Trophoblast cell (in vitro differentiated cells and primary cell): ENCODE data around the gene TUBA1A.
"Not testable (repeated sequence)": the region's sequence is repeated elsewhere in the genome, so short reads cannot be mapped to it uniquely, and the experiment has no call there.

Experiments used
- DNase-seq, 2 donors: peaks; one replicate each; pipeline ENCODE4 v3.0.0-alpha.2; 2016
- H2AFZ ChIP-seq: 2 replicates; pipeline ENCODE4 v1.6.1; 2013; ENCODE audit warnings: low read length, moderate library complexity, mild to moderate bottlenecking; ENCODE audit not compliant: insufficient read depth, poor library complexity
- H2AK5ac ChIP-seq: 2 replicates; pipeline ENCODE4 v1.6.1; 2013; ENCODE audit warnings: mild to moderate bottlenecking, low read length
- H2BK120ac ChIP-seq: 2 replicates; pipeline ENCODE4 v1.6.1; 2013; ENCODE audit warnings: low read length, mild to moderate bottlenecking, moderate library complexity; ENCODE audit not compliant: insufficient read depth, poor library complexity
- H2BK12ac ChIP-seq: 2 replicates; pipeline ENCODE4 v1.6.1; 2013; ENCODE audit warnings: mild to moderate bottlenecking, low read length, moderate library complexity
- H2BK5ac ChIP-seq: 2 replicates; pipeline ENCODE4 v1.6.1; 2013; ENCODE audit warnings: low read length, low read depth, moderate library complexity, mild to moderate bottlenecking; ENCODE audit not compliant: poor library complexity
- H3K14ac ChIP-seq: 2 replicates; pipeline ENCODE4 v1.6.1; 2013; ENCODE audit warnings: mild to moderate bottlenecking, low read length
- H3K18ac ChIP-seq: 2 replicates; pipeline ENCODE4 v1.6.1; 2013; ENCODE audit warnings: mild to moderate bottlenecking, low read length
- H3K23ac ChIP-seq: 2 replicates; pipeline ENCODE4 v1.6.1; 2013; ENCODE audit warnings: low read length
- H3K27ac ChIP-seq: 2 replicates; pipeline ENCODE4 v1.5.1; 2013; ENCODE audit warnings: low read depth, mild to moderate bottlenecking, inconsistent platforms, low read length, moderate library complexity
- H3K27me3 ChIP-seq: 2 replicates; pipeline ENCODE4 v1.6.1; 2013; ENCODE audit warnings: inconsistent platforms, mild to moderate bottlenecking, low read length, moderate library complexity; ENCODE audit not compliant: insufficient read depth
- H3K36me3 ChIP-seq, 2 experiments: 1 replicate in 1 of 2; 2 replicates in 1 of 2; pipeline ENCODE4 v1.6.1; 2013; ENCODE audit warnings: low read length in 2 of 2, mild to moderate bottlenecking in 2 of 2, moderate library complexity in 1 of 2; ENCODE audit not compliant: insufficient read depth in 2 of 2, control insufficient read depth in 1 of 2
- H3K4ac ChIP-seq: 2 replicates; pipeline ENCODE4 v1.6.1; 2013; ENCODE audit warnings: low read depth, mild to moderate bottlenecking, low read length, moderate library complexity
- H3K4me1 ChIP-seq, 2 experiments: 1 replicate in 1 of 2; 2 replicates in 1 of 2; pipeline ENCODE4 v1.6.1; 2013; ENCODE audit warnings: low read length in 2 of 2, mild to moderate bottlenecking in 2 of 2, moderate library complexity in 1 of 2; ENCODE audit not compliant: insufficient read depth in 2 of 2, control insufficient read depth in 1 of 2
- H3K4me2 ChIP-seq: 2 replicates; pipeline ENCODE4 v1.6.1; 2013; ENCODE audit warnings: inconsistent platforms, mild to moderate bottlenecking, low read length, moderate library complexity
- H3K4me3 ChIP-seq: 2 replicates; pipeline ENCODE4 v1.5.1; 2013; ENCODE audit warnings: mild to moderate bottlenecking, low read depth, low read length, inconsistent platforms
- H3K79me1 ChIP-seq: one replicate; pipeline ENCODE4 v1.6.1; 2013; ENCODE audit warnings: low read length
- H3K79me2 ChIP-seq: 2 replicates; pipeline ENCODE4 v1.6.1; 2013; ENCODE audit warnings: low read length, mild to moderate bottlenecking; ENCODE audit not compliant: control insufficient read depth, insufficient read depth, poor library complexity
- H3K9ac ChIP-seq: 2 replicates; pipeline ENCODE4 v1.6.1; 2013; ENCODE audit warnings: mild to moderate bottlenecking, low read length
- H3K9me3 ChIP-seq: 2 replicates; pipeline ENCODE4 v1.6.1; 2013; ENCODE audit warnings: low read depth, mild to moderate bottlenecking, control low read depth, inconsistent platforms, low read length; ENCODE audit not compliant: insufficient read depth
- H4K12ac ChIP-seq: 2 replicates; pipeline ENCODE4 v1.6.1; 2013; ENCODE audit warnings: low read depth, mild to moderate bottlenecking, low read length, moderate library complexity
- H4K8ac ChIP-seq: 2 replicates; pipeline ENCODE4 v1.6.1; 2013; ENCODE audit warnings: low read depth, mild to moderate bottlenecking, low read length, moderate library complexity
- H4K91ac ChIP-seq: one replicate; pipeline ENCODE4 v1.6.1; 2013; ENCODE audit warnings: low read depth, mild to moderate bottlenecking, low read length, moderate library complexity
- WGBS: extraction: QIAGEN DNeasy Blood & Tissue Kit; methylation state at CpG from one replicate; pipeline ENCODE4 v1.1.7; 2013; ENCODE audit warnings: missing lambda C conversion rate; ENCODE audit not compliant: insufficient read length, insufficient coverage; ENCODE audit errors: extremely low coverage; 5-methylcytosine and 5-hydroxymethylcytosine counted together

The TUBA1A gene

DNA sequence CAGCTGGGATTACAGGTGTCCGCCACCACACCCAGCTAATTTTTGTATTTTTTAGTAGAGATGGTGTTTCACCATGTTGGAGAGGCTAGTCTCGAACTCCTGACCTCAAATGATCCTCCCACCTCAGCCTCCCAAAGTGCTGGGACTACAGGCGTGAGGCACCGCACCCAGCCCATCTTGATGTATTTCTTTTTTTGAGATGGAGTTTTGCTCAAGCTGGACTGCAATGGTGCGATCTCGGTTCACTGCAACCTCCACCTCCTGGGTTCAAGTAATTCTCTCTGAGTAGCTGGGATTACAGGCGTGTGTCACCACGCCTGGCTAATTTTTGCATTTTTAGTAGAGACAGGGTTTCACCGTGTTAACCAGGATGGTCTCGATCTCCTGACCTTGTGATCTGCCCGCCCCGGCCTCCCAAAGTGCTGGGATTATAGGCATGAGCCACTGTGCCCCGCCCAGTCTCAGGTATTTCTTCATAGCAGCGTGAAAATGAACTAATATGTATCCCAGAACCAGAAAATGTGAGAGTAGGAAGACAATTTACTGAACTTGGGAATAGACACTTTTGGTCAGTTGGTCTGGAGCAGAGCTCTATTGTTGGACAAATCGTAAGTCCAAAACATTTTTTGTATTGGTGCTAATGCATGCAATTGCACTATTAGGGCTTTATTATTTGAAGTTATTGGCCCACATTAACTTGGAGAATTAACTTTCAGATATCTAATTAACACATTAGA lies 5.5 kb downstream of the TUBA1A start:
- not testable (repeated sequence) for H3K4me1 ChIP-seq, H2BK120ac ChIP-seq, H3K4ac ChIP-seq, DNase-seq, H3K9ac ChIP-seq, H3K23ac ChIP-seq, H4K12ac ChIP-seq, H4K8ac ChIP-seq, H3K79me2 ChIP-seq, H3K14ac ChIP-seq, H2BK12ac ChIP-seq, H3K79me1 ChIP-seq, H2AFZ ChIP-seq, H3K27ac ChIP-seq, H3K27me3 ChIP-seq, H2BK5ac ChIP-seq, H4K91ac ChIP-seq, H3K9me3 ChIP-seq, H3K4me3 ChIP-seq, H3K18ac ChIP-seq, H3K4me2 ChIP-seq, H2AK5ac ChIP-seq
- peaks cover 16 to 20% of the 10 kb centered on the region in 2 experiments for H3K36me3 ChIP-seq
- no CpG with 5 or more reads among the region's 15 CpGs for WGBS

DNA sequence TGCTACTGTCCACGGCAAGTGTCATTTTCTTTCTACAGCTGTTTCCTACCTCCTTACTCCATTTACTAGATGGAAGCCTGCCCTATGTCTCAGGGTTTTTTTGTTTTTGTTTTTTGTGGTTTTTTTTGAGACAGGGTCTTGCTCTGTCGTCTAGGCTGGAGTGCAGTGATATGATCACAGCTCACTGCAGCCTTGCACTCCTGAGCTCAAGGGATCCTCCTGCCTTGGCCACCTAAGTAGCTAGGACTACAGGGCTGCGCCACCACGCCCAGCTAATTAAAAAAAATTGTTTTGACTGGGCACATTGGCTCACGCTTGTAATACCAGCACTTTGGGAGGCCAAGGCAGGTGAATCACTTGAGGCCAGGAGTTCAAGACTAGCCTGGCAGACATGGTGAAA lies 14.7 kb downstream of the TUBA1A start:
- Histone ChIP-seq H3K23ac (no peak overlapping the region), H2BK12ac (no peak overlapping the region), H3K36me3 (no peaks in the 10 kb centered on the region), H3K4me1 (no peaks in the 10 kb centered on the region), H3K4me3 (no peak overlapping the region), H3K9me3 (no peaks in the 10 kb centered on the region), H3K18ac (no peak overlapping the region), H4K91ac (no peak overlapping the region), H3K14ac (no peak overlapping the region), H3K27me3 (no peaks in the 10 kb centered on the region), H3K27ac (no peak overlapping the region), H3K79me1 (no peaks in the 10 kb centered on the region), H4K12ac (no peak overlapping the region), H3K4me2 (no peak overlapping the region), H2AK5ac (no peak overlapping the region), H3K79me2 (no peaks in the 10 kb centered on the region), H3K9ac (no peak overlapping the region), H2BK5ac (no peak overlapping the region), H4K8ac (no peak overlapping the region), H2AFZ (no peak overlapping the region), H2BK120ac (no peak overlapping the region), H3K4ac (no peak overlapping the region)
- no peak for DNase-seq
- WGBS, result no CpG with 5 or more reads among the region's 5 CpGs

DNA sequence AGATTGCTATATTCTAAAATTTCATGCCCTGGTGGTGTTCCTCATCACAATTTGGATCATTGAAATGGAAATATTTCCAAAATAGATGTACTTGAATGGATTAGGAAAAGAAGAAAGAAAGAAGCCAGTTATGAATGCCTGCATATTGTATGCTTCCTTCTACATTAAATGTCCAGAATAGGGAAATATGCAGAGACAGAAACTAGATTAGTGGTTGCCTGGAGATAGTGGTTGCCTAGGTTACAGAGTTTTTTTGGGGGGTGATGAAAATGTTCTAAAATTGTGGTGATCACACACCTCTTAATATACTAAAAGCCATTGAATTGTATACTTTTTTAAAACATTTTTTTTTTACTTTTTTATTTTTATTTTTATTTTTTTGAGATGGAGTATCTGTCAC lies 18.0 kb downstream of the TUBA1A start:
- H2BK120ac ChIP-seq, result no peak overlapping the region
- H2BK12ac ChIP-seq, result no peak overlapping the region
- H3K36me3 ChIP-seq, result no peaks in the 10 kb centered on the region
- H2BK5ac ChIP-seq, result no peak overlapping the region
- no peak overlapping the region for H3K23ac ChIP-seq
- no peak overlapping the region for H2AK5ac ChIP-seq
- DNase-seq, result no peak
- no peak overlapping the region for H3K4me2 ChIP-seq
- no peaks in the 10 kb centered on the region for H3K79me2 ChIP-seq
- no peak overlapping the region for H3K4me3 ChIP-seq
- H3K27ac ChIP-seq, result no peak overlapping the region
- H3K4ac ChIP-seq, result no peak overlapping the region
- H3K79me1 ChIP-seq, result no peaks in the 10 kb centered on the region
- H4K12ac ChIP-seq, result no peak overlapping the region
- H3K14ac ChIP-seq, result no peak overlapping the region
- H3K9ac ChIP-seq, result no peak overlapping the region
- H3K27me3 ChIP-seq, result no peaks in the 10 kb centered on the region
- no peak overlapping the region for H4K91ac ChIP-seq
- H3K18ac ChIP-seq, result no peak overlapping the region
- H4K8ac ChIP-seq, result no peak overlapping the region
- no peaks in the 10 kb centered on the region for H3K9me3 ChIP-seq
- H3K4me1 ChIP-seq, result no peaks in the 10 kb centered on the region
- no peak overlapping the region for H2AFZ ChIP-seq

DNA sequence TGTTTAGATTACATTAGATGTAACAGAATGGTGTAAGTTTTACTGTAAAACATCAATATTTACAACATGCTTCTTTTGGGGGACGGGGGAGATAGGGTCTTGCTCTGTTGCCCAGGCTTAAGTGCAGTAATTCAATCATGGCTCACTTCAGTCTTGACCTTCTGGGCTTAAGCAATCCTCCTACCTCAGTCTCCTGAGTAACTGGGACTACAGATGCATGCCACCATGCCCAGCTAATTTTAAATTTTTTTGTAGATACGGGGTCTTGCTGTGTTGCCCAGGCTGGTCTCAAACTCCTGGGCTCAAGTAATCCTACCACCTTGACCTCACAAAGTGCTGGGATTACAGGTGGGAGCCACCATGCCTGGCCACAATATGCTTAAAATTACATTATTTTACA lies 23.8 kb downstream of the TUBA1A start:
- no peak for DNase-seq
- Histone ChIP-seq H3K14ac (no peak overlapping the region), H3K4ac (no peak overlapping the region), H3K79me2 (no peaks in the 10 kb centered on the region), H2BK120ac (no peak overlapping the region), H2BK12ac (no peak overlapping the region), H3K27ac (no peak overlapping the region), H3K36me3 (no peaks in the 10 kb centered on the region), H3K4me1 (no peaks in the 10 kb centered on the region), H3K4me3 (no peak overlapping the region), H2AFZ (no peak overlapping the region), H4K12ac (no peak overlapping the region), H3K27me3 (no peaks in the 10 kb centered on the region), H3K4me2 (no peak overlapping the region), H3K18ac (no peak overlapping the region), H3K79me1 (no peaks in the 10 kb centered on the region), H3K23ac (no peak overlapping the region), H4K91ac (no peak overlapping the region), H3K9me3 (no peaks in the 10 kb centered on the region), H2BK5ac (no peak overlapping the region), H3K9ac (no peak overlapping the region), H2AK5ac (no peak overlapping the region), H4K8ac (no peak overlapping the region)
- WGBS, result no CpG with 5 or more reads among the region's 2 CpGs
